ENCODE results near the gene AGAP1. TPM values are rescaled to one million over a fixed set of nuclear protein-coding genes. Genes with fewer than 3 reads are reported as not detected.

The AGAP1 gene
- total RNA-seq, 1 experiment from 2014 or later = 56.4 TPM

DNA sequence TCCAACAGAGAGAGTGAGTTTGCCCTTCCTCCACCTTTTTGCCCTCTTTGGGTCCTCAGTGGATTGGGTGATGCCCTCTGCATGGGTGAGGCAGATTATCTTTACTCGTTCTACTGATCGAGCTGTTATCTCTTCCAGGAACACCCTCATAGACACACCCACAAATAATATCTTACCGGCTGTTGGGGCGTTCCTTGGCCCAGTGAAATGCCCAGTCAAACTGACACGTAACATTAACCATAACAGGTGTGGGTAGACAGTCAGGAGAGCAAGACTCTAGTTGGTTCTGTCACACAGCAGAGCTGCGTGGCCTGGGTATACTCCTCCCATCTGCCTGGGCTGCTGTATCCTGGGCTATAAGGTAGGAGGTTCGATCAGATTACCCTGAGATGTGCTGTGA lies 144.1 kb downstream of the AGAP1 start:
- TF ChIP-seq, protein P1, sequence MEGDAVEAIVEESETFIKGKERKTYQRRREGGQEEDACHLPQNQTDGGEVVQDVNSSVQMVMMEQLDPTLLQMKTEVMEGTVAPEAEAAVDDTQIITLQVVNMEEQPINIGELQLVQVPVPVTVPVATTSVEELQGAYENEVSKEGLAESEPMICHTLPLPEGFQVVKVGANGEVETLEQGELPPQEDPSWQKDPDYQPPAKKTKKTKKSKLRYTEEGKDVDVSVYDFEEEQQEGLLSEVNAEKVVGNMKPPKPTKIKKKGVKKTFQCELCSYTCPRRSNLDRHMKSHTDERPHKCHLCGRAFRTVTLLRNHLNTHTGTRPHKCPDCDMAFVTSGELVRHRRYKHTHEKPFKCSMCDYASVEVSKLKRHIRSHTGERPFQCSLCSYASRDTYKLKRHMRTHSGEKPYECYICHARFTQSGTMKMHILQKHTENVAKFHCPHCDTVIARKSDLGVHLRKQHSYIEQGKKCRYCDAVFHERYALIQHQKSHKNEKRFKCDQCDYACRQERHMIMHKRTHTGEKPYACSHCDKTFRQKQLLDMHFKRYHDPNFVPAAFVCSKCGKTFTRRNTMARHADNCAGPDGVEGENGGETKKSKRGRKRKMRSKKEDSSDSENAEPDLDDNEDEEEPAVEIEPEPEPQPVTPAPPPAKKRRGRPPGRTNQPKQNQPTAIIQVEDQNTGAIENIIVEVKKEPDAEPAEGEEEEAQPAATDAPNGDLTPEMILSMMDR (IDR thresholded peaks at IDR 0.05; ENCODE audit: unreplicated experiment) = no peak
- no peak for DNase-seq
- no TSS peak for BruUV-seq (replicated peaks)
- Mint-ChIP-seq H3K27ac (ENCODE audit: unreplicated experiment) (no peak overlapping the region), H3K4me1 (ENCODE audit: low read depth, unreplicated experiment) (no peaks in the 10 kb centered on the region), H3K4me3 (ENCODE audit: low read depth, unreplicated experiment) (no peak overlapping the region), H3K27me3 (ENCODE audit: unreplicated experiment) (no peaks in the 10 kb centered on the region), H3K36me3 (ENCODE audit: insufficient read depth, unreplicated experiment) (peaks cover 13% of the 10 kb centered on the region), H3K9me3 (ENCODE audit: low read depth, unreplicated experiment) (no peaks in the 10 kb centered on the region)
- intact Hi-C loops (cut with micrococcal nuclease; ENCODE audit: unreplicated experiment) = no loop called here
- CTCF ChIA-PET = no interaction called here

DNA sequence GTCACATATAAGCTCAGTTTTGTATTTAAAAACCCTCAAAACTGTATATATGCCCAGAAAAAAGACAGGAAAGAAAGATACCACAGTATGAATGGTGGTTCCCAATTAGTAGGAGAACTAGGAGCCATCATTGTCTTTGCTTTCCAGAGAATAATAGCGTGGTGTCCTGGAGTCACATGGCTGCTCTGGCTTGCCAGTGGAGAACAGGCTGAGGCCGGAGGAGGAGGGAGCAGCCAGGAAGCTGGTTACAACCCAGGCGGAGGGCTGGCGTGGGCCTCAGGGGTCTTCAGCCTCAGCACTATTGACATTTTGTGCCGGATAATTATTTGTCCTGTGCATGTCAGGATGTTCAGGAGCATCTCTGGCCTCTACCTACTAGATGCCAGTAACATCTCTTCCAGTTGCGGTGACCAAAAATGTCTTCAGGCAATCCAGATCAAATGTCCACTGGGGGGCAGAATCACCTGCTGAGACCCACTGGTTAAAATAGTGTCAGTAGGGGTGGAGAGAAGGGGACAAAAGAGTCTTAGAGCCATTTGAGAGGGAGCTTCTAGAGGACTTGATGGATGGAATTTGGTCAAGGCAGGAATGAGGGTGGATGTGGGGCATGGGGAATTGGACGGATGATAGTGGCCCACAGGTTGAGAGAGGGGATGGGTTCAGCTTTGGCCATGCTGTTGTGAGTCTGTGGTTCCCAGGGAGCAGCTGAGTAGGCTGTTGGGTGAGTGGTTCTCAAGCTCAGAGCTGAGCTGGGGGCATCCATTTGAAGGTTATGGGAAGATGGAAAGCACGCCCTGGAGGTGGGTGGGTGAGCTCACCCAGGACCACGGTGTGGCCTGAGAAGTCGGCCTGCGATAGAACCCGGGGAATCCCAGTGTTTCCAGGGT lies 144.9 kb downstream of the AGAP1 start:
- TF ChIP-seq, protein P1 (IDR thresholded peaks at IDR 0.05; ENCODE audit: unreplicated experiment) = peak; percentile 50
- peak; percentile 7 for DNase-seq
- H3K36me3 Mint-ChIP-seq (ENCODE audit: insufficient read depth, unreplicated experiment) = peaks cover 15% of the 10 kb centered on the region
- no TSS peak for BruUV-seq (replicated peaks)
- H3K9me3 Mint-ChIP-seq (ENCODE audit: low read depth, unreplicated experiment) = no peaks in the 10 kb centered on the region
- no peaks in the 10 kb centered on the region for H3K27me3 Mint-ChIP-seq (ENCODE audit: unreplicated experiment)
- no peak overlapping the region for H3K4me3 Mint-ChIP-seq (ENCODE audit: low read depth, unreplicated experiment)
- H3K4me1 Mint-ChIP-seq (ENCODE audit: low read depth, unreplicated experiment) = no peaks in the 10 kb centered on the region
- CTCF ChIA-PET = interaction anchor here (0.6 to 1.2 kb wide), 2 partner anchors 45 to 107 kb away, joined by 3 to 11 read pairs; no protein-coding TSS in a partner anchor
- intact Hi-C loops (cut with micrococcal nuclease; ENCODE audit: unreplicated experiment) = no loop called here
- no peak overlapping the region for H3K27ac Mint-ChIP-seq (ENCODE audit: unreplicated experiment)

DNA sequence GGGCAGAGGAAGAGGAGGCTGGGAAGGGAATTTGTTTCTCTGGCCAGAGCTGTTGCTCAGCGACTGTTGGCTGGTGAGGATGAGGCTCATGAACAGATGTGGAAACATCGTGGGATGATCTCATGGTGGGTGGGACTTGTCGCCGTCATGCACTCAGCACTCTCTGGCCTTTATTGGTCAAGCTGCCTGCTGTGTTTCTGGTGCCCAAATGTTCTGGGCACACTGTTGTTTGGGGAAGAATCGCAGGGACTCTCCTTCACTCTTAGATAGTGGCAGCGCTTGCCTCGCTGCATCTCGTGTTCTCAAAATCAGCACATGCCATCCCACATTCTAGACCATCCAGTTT lies 145.6 kb downstream of the AGAP1 start:
- no TSS peak for BruUV-seq (replicated peaks)
- Mint-ChIP-seq H3K36me3 (ENCODE audit: insufficient read depth, unreplicated experiment) (peaks cover 15% of the 10 kb centered on the region), H3K4me1 (ENCODE audit: low read depth, unreplicated experiment) (no peaks in the 10 kb centered on the region), H3K27ac (ENCODE audit: unreplicated experiment) (no peak overlapping the region), H3K27me3 (ENCODE audit: unreplicated experiment) (no peaks in the 10 kb centered on the region), H3K4me3 (ENCODE audit: low read depth, unreplicated experiment) (no peak overlapping the region), H3K9me3 (ENCODE audit: low read depth, unreplicated experiment) (no peaks in the 10 kb centered on the region)
- DNase-seq = no peak
- intact Hi-C loops (cut with micrococcal nuclease; ENCODE audit: unreplicated experiment) = no loop called here
- TF ChIP-seq, protein P1 (IDR thresholded peaks at IDR 0.05; ENCODE audit: unreplicated experiment) = no peak
- CTCF ChIA-PET = interaction anchor here (0.6 to 1.2 kb wide), 2 partner anchors 45 to 107 kb away, joined by 3 to 11 read pairs; no protein-coding TSS in a partner anchor

DNA sequence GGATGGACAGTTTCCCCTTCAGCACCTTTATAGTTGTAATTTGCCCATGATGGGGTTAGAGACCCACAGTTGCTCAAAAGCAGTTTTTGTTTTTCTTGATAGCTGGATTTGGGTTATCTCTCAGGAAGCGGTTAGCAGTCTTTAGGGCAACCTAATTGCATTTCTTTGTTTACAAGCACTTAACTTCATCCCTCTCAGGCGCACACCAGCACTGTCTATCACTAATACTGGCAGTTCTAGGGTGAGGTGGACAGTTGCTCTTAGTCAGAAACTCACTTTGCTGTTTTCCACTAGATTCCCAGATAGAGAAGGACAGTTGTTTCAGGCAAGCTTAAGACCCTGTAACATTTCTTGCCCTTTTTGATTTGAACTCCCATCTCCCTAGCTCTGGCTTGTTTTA lies 146.0 kb downstream of the AGAP1 start:
- TF ChIP-seq, protein P1 (IDR thresholded peaks at IDR 0.05; ENCODE audit: unreplicated experiment) = no peak
- no peaks in the 10 kb centered on the region for H3K9me3 Mint-ChIP-seq (ENCODE audit: low read depth, unreplicated experiment)
- no peak overlapping the region for H3K27ac Mint-ChIP-seq (ENCODE audit: unreplicated experiment)
- intact Hi-C loops (cut with micrococcal nuclease; ENCODE audit: unreplicated experiment) = no loop called here
- no TSS peak for BruUV-seq (replicated peaks)
- H3K4me3 Mint-ChIP-seq (ENCODE audit: low read depth, unreplicated experiment) = no peak overlapping the region
- H3K27me3 Mint-ChIP-seq (ENCODE audit: unreplicated experiment) = no peaks in the 10 kb centered on the region
- no peak for DNase-seq
- CTCF ChIA-PET = no interaction called here
- H3K36me3 Mint-ChIP-seq (ENCODE audit: insufficient read depth, unreplicated experiment) = peaks cover 15% of the 10 kb centered on the region
- H3K4me1 Mint-ChIP-seq (ENCODE audit: low read depth, unreplicated experiment) = no peaks in the 10 kb centered on the region

Measured in Calu3 (cell line).